SW 1271 (cell line): ENCODE results near the gene WDR75.
"Not testable (repeated sequence)": the region's sequence is repeated elsewhere in the genome, so short reads cannot be mapped to it uniquely, and the experiment has no call there.

Experiments
- DNase-seq, 2 experiments: peaks; one replicate each; lab custom pipeline; 2025; lab: John Stamatoyannopoulos, UW

WDR75 gene

GRCh38 chr2:189440947-189441708 lies at the start of gene WDR75:
TSS of gene WDR75 (plus strand) at chr2:189441474. CDS start at chr2:189441493, 19 bp downstream.
- DNase-seq = peak; percentile 82 to 97

- DNase-seq = peak; percentile 34 to 91
Observed at GRCh38 chr2:189393440-189394111, 47.7 kb upstream of the WDR75 start.

- DNase-seq = no peak
Observed at GRCh38 chr2:189394525-189394924, 46.7 kb upstream of the WDR75 start.

GRCh38 chr2:189402932-189403331 lies 38.3 kb upstream of the WDR75 start:
- DNase-seq = no peak

- no peak for DNase-seq
Observed at GRCh38 chr2:189406586-189407233, 34.6 kb upstream of the WDR75 start.

GRCh38 chr2:189407281-189408209 lies 33.7 kb upstream of the WDR75 start:
- DNase-seq = no peak

- DNase-seq = no peak
Observed at GRCh38 chr2:189408294-189408693, 33.0 kb upstream of the WDR75 start.

GRCh38 chr2:189409131-189409530 lies 32.1 kb upstream of the WDR75 start:
- no peak for DNase-seq

GRCh38 chr2:189409647-189410046 lies 31.6 kb upstream of the WDR75 start:
- DNase-seq = no peak

GRCh38 chr2:189411860-189412259 lies 29.4 kb upstream of the WDR75 start:
- no peak for DNase-seq

GRCh38 chr2:189412330-189412953 lies 28.8 kb upstream of the WDR75 start:
- DNase-seq = peak in 1 of 2 experiments; percentile 57

- DNase-seq = no peak
Observed at GRCh38 chr2:189413249-189413648, 28.0 kb upstream of the WDR75 start.

GRCh38 chr2:189421644-189422043 lies 19.6 kb upstream of the WDR75 start:
- no peak for DNase-seq

GRCh38 chr2:189424961-189425360 lies 16.3 kb upstream of the WDR75 start:
- DNase-seq = no peak

- no peak for DNase-seq
Observed at GRCh38 chr2:189425676-189426075, 15.6 kb upstream of the WDR75 start.

GRCh38 chr2:189426886-189427285 lies 14.4 kb upstream of the WDR75 start:
- DNase-seq = no peak

- DNase-seq = no peak
Observed at GRCh38 chr2:189427872-189428271, 13.4 kb upstream of the WDR75 start.

- not testable (repeated sequence) for DNase-seq
Observed at GRCh38 chr2:189430448-189430847, 10.8 kb upstream of the WDR75 start.

- DNase-seq = not testable (repeated sequence)
Observed at GRCh38 chr2:189435803-189436202, 5.5 kb upstream of the WDR75 start.

GRCh38 chr2:189437926-189438325 lies 3.3 kb upstream of the WDR75 start:
- no peak for DNase-seq

- peak in 1 of 2 experiments; percentile 21 for DNase-seq
Observed at GRCh38 chr2:189439342-189439741, 1.9 kb upstream of the WDR75 start.

- no peak for DNase-seq
Observed at GRCh38 chr2:189440644-189440946, 679 bp upstream of the WDR75 start.
